ENCODE results near the gene GLT1D1.

GLT1D1 gene

DNA sequence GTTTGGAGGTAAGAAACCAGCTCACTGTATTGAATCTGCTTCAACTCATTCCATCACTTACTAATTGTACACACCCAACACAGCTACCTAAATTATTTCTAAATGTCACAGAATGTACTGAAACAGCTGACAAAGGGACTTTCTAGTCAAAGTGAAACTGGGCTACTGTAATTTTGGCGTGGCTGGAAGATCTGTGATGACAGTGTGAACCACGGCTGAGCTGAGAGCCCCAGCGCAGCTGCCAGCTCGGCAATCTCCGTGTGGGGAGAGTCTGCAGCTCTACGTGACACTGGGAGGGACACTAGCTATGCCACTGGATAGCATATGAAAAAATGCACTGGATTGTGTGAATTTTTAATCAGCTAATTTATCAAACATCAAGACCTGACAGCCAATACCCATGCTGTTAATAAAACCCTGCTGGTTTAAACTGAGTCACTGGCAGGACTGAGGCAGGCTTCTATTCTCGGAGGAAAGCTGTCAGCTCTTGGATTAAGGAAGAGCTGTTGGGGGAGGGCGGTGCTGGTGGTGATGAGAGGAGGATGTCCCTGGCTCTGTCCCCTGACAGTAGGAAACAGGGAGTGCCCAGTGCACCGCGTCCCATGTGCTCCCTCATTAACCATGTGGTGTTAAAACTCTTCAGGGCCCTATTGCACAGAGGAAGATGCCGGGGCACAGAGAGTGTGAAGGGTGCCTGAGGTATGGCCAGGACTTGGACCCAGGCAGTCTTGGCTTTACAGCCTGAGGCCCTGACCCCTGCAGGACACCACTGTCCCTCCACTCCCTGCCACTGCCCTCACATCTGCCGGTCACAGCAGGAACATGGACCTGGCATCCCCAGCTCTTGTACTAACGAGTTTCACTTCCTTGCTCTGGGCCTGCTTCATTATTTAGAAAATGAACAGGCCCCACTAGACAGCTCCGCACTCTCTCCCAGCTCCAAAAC lies 42.8 kb upstream of the GLT1D1 start:
- no peak for TF ChIP-seq CTCF (IDR thresholded peaks at IDR 0.05; ENCODE audit: insufficient read depth, missing control alignments)
- FAIRE-seq (no peak), DNase-seq (ENCODE audit: insufficient read length, low spot score) (no peak)

- FAIRE-seq: no peak
- no peak for TF ChIP-seq CTCF (IDR thresholded peaks at IDR 0.05; ENCODE audit: insufficient read depth, missing control alignments)
- DNase-seq (ENCODE audit: insufficient read length, low spot score): no peak
Measured at GRCh38 chr12:128811806-128812205, 41.5 kb upstream of the GLT1D1 start.

- DNase-seq (ENCODE audit: insufficient read length, low spot score) (no peak), FAIRE-seq (no peak)
Measured at GRCh38 chr12:128813392-128813791, 39.9 kb upstream of the GLT1D1 start.

GRCh38 chr12:128813883-128814282 lies 39.4 kb upstream of the GLT1D1 start:
- FAIRE-seq (no peak), DNase-seq (ENCODE audit: insufficient read length, low spot score) (no peak)
- no peak for TF ChIP-seq CTCF (IDR thresholded peaks at IDR 0.05; ENCODE audit: insufficient read depth, missing control alignments)

More at GRCh38 chr12:128813392-128813791, 39.9 kb upstream of the GLT1D1 start:
- no peak for TF ChIP-seq CTCF (IDR thresholded peaks at IDR 0.05; ENCODE audit: insufficient read depth, missing control alignments)

DNA sequence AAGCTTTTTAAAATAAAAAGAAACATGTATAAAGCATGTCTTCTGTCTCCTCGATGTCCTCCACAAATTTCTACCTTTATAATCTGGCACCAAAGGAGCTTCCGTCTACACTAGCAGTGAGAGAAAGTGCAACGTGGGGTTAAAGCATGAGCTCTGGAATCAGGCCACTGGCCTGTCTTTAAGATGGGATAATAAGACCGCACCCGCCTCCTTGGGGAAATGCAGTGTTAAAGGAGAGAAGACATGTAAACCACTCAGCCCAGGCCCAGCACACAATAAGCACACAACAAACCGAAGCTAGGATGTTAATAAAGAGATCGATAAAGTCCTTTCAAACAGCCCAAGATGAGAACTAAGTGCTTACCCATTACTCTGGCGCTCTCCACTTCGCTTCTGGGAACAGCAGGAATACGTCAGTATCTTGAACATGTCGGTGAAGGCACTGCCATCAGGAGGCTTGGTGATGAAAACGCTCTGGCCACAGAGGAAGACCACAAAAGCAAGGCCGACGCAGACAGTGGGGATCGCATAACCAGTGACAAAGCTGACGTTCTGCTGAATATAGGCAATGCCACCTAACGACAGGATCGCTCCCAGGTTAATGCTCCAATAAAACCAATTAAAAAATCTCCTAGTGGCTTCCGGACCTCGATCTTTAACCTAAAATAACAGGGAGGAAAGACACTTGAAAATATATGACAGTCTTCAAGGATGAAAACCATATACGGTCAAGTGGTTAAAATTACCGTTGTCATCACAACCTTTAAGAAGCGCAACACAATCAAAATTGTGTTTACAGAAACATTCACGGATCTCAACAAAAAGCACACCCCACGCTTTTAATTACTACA lies 38.6 kb upstream of the GLT1D1 start:
- DNase-seq (ENCODE audit: insufficient read length, low spot score) (no peak), FAIRE-seq (no peak)
- no peak for TF ChIP-seq CTCF (IDR thresholded peaks at IDR 0.05; ENCODE audit: insufficient read depth, missing control alignments)

GRCh38 chr12:128815779-128816642 lies 37.3 kb upstream of the GLT1D1 start:
- no peak for TF ChIP-seq CTCF (IDR thresholded peaks at IDR 0.05; ENCODE audit: insufficient read depth, missing control alignments)
- no peak for FAIRE-seq
- DNase-seq (ENCODE audit: insufficient read length, low spot score): no peak

All from D721Med (cell line).